ENCODE measurements around the gene PPP1R1A. TPM values are rescaled to one million over a fixed set of nuclear protein-coding genes. Genes with fewer than 3 reads are reported as not detected.

PPP1R1A gene
- total RNA-seq, 2 donors from 2014 or later: 0.87 to 12.0 TPM

GRCh38 chr12:54549774-54550451 is 38.5 kb downstream of the PPP1R1A start:
- H3K27ac ChIP-seq: no peak overlapping the region
- no peak for TF ChIP-seq POLR2AphosphoS5 (IDR thresholded peaks at IDR 0.05)
- DNase-seq (ENCODE audit: low spot score): no peak
- no peaks in the 10 kb centered on the region for H3K9me3 ChIP-seq
- no peaks in the 10 kb centered on the region for H3K36me3 ChIP-seq
- 3% methylated on average over 21 of the region's 22 CpGs for WGBS
- H3K4me1 ChIP-seq (replicated peaks): no peaks in the 10 kb centered on the region
- peak overlapping the region; percentile 11 to 16 for H3K4me3 ChIP-seq
- intact Hi-C loops (cut with DNase I): no loop called here
- no peaks in the 10 kb centered on the region for H3K27me3 ChIP-seq (replicated peaks; ENCODE audit: insufficient read depth)

- intact Hi-C loops (cut with DNase I): no loop called here
- no peaks in the 10 kb centered on the region for H3K4me1 ChIP-seq (replicated peaks)
Measured at GRCh38 chr12:54546511-54546910, 41.9 kb downstream of the PPP1R1A start.

GRCh38 chr12:54544743-54545142 is 43.7 kb downstream of the PPP1R1A start:
- 86% methylated on average over 7 of the region's 7 CpGs for WGBS
- Histone ChIP-seq H3K4me3 (no peak overlapping the region), H3K27me3 (replicated peaks; ENCODE audit: insufficient read depth) (no peaks in the 10 kb centered on the region), H3K36me3 (no peaks in the 10 kb centered on the region), H3K9me3 (no peaks in the 10 kb centered on the region), H3K27ac (no peak overlapping the region), H3K4me1 (replicated peaks) (no peaks in the 10 kb centered on the region)
- TF ChIP-seq POLR2AphosphoS5 (IDR thresholded peaks at IDR 0.05) (no peak), POLR2A (IDR thresholded peaks at IDR 0.05) (no peak), CTCF (IDR thresholded peaks at IDR 0.05) (no peak)
- intact Hi-C loops (cut with DNase I): no loop called here
- DNase-seq (ENCODE audit: low spot score): no peak

More at GRCh38 chr12:54546511-54546910, 41.9 kb downstream of the PPP1R1A start:
- Histone ChIP-seq H3K4me3 (no peak overlapping the region), H3K27ac (no peak overlapping the region), H3K9me3 (no peaks in the 10 kb centered on the region), H3K27me3 (replicated peaks; ENCODE audit: insufficient read depth) (no peaks in the 10 kb centered on the region), H3K36me3 (no peaks in the 10 kb centered on the region)
- DNase-seq (ENCODE audit: low spot score): no peak
- 80% methylated on average over 2 of the region's 2 CpGs for WGBS
- no peak for TF ChIP-seq CTCF (IDR thresholded peaks at IDR 0.05)
- no peak for TF ChIP-seq POLR2AphosphoS5 (IDR thresholded peaks at IDR 0.05)
- no peak for TF ChIP-seq POLR2A (IDR thresholded peaks at IDR 0.05)

- Histone ChIP-seq H3K4me1 (replicated peaks) (no peaks in the 10 kb centered on the region), H3K27me3 (replicated peaks; ENCODE audit: insufficient read depth) (no peaks in the 10 kb centered on the region), H3K4me3 (no peak overlapping the region), H3K9me3 (no peaks in the 10 kb centered on the region), H3K27ac (no peak overlapping the region), H3K36me3 (no peaks in the 10 kb centered on the region)
- WGBS: 79% methylated on average over 2 of the region's 2 CpGs
- TF ChIP-seq CTCF (IDR thresholded peaks at IDR 0.05) (no peak), POLR2A (IDR thresholded peaks at IDR 0.05) (no peak), POLR2AphosphoS5 (IDR thresholded peaks at IDR 0.05) (no peak)
- intact Hi-C loops (cut with DNase I): no loop called here
- no peak for DNase-seq (ENCODE audit: low spot score)
Measured at GRCh38 chr12:54543526-54543925, 44.9 kb downstream of the PPP1R1A start.

- Histone ChIP-seq H3K27me3 (replicated peaks; ENCODE audit: insufficient read depth) (no peaks in the 10 kb centered on the region), H3K9me3 (no peaks in the 10 kb centered on the region), H3K4me1 (replicated peaks) (no peaks in the 10 kb centered on the region), H3K4me3 (no peak overlapping the region), H3K36me3 (no peaks in the 10 kb centered on the region), H3K27ac (no peak overlapping the region)
- 75% methylated on average over 5 of the region's 5 CpGs for WGBS
- TF ChIP-seq POLR2AphosphoS5 (IDR thresholded peaks at IDR 0.05) (no peak), POLR2A (IDR thresholded peaks at IDR 0.05) (no peak), CTCF (IDR thresholded peaks at IDR 0.05) (no peak)
- intact Hi-C loops (cut with DNase I): no loop called here
- no peak for DNase-seq (ENCODE audit: low spot score)
Measured at GRCh38 chr12:54541751-54542290, 46.6 kb downstream of the PPP1R1A start.

All from prostate gland (tissue), 2 donors.